Psoas muscle (tissue), 8 donors: Measurements from ENCODE around the gene TCF7L2. TPM values are rescaled to one million over a fixed set of nuclear protein-coding genes. Genes with fewer than 3 reads are reported as not detected.

ENCODE experiments used
- ATAC-seq, 4 donors: fragments of 200-7000 bp; cut with Tn5 transposase; one replicate each; pipeline ENCODE4 v1.9.1; 2020; ENCODE audit warnings: moderate library complexity in 3 of 4, mild to moderate bottlenecking in 2 of 4
- DNase-seq, 2 donors: peaks; one replicate each; pipeline ENCODE4 v3.0.0-alpha.2; 2020
- H3K27ac ChIP-seq: fragments of 200-600 bp; one replicate; pipeline ENCODE4 v1.8.0; 2022
- H3K27me3 ChIP-seq, 3 donors: fragments of 200-600 bp in 1 of 3; one replicate each; pipeline versions ENCODE4 v1.6.1 to v1.8.0; 2013 to 2022; ENCODE audit warnings: low read length in 2 of 3, mild to moderate bottlenecking in 2 of 3, moderate library complexity in 1 of 3; ENCODE audit not compliant: insufficient read depth in 3 of 3
- H3K36me3 ChIP-seq, 2 donors: fragments of 200-600 bp in 1 of 2; one replicate each; pipeline versions ENCODE4 v1.6.1 to v1.8.0; 2013 to 2022; ENCODE audit warnings: low read depth in 1 of 2, mild to moderate bottlenecking in 1 of 2, moderate library complexity in 1 of 2; ENCODE audit not compliant: insufficient read depth in 1 of 2
- H3K4me1 ChIP-seq: fragments of 200-600 bp; one replicate; pipeline ENCODE4 v1.8.0; 2022
- H3K4me3 ChIP-seq: fragments of 200-600 bp; one replicate; pipeline ENCODE4 v1.8.0; 2022; ENCODE audit warnings: mild to moderate bottlenecking
- H3K9me3 ChIP-seq: fragments of 200-600 bp; one replicate; pipeline ENCODE4 v1.8.0; 2022
- WGBS, 3 donors: extraction: QIAGEN DNeasy Blood & Tissue Kit; methylation state at CpG; one replicate each; pipeline versions ENCODE4 v1.1.6 to v1.1.7; 2013; 5-methylcytosine and 5-hydroxymethylcytosine counted together
- intact Hi-C, 2 donors: fragments of 100-400 bp; cut with DNase I; formaldehyde crosslinking; loops; one replicate each; pipeline versions ENCODE4 v1.11.0 to v1.14.2; 2022
- polyA plus RNA-seq, 3 donors: library from polyadenylated mRNA; stranded (reverse); fragments of 200-250 nt; gene quantifications; one replicate each; pipeline ENCODE4 v1.2.3, GENCODE V29; 2013
- total RNA-seq, 4 donors: library from RNA; stranded (reverse); fragmentation: NEBNext Ultra II Directional in 2 of 4; extraction: Animal tissue kit (Norgen Biotek cat#: 25700) in 2 of 4; gene quantifications; one replicate each; pipeline versions ENCODE4 v1.2.1 to v1.2.4, GENCODE V29; 2021 to 2023
- TF ChIP-seq, protein P1 (sequence below): fragments of 200-600 bp; IDR thresholded peaks from one replicate; pipeline ENCODE4 v1.8.0; 2022; ENCODE audit warnings: antibody characterized with exemption
- donor health status: healthy with polysubstance abuse.
- donor health status: DM: no; HTN: no; CAD: no; lungs with moderate emphysema.
- donor health status: Bipolar disorder and iron deficiency.
- donor health status: healthy.
- donor health status: DM: yes; HTN: yes; CAD: no.
- donor health status: DM: no; HTN: no; CAD: no.
- donor health status: DM: no; HTN: no; CAD: no.
- donor health status: DM: yes; HTN: yes; CAD: no.

Gene TCF7L2
- total and polyA plus RNA-seq, 7 donors, result 1.8 to 8.5 (median 4.3) TPM

DNA sequence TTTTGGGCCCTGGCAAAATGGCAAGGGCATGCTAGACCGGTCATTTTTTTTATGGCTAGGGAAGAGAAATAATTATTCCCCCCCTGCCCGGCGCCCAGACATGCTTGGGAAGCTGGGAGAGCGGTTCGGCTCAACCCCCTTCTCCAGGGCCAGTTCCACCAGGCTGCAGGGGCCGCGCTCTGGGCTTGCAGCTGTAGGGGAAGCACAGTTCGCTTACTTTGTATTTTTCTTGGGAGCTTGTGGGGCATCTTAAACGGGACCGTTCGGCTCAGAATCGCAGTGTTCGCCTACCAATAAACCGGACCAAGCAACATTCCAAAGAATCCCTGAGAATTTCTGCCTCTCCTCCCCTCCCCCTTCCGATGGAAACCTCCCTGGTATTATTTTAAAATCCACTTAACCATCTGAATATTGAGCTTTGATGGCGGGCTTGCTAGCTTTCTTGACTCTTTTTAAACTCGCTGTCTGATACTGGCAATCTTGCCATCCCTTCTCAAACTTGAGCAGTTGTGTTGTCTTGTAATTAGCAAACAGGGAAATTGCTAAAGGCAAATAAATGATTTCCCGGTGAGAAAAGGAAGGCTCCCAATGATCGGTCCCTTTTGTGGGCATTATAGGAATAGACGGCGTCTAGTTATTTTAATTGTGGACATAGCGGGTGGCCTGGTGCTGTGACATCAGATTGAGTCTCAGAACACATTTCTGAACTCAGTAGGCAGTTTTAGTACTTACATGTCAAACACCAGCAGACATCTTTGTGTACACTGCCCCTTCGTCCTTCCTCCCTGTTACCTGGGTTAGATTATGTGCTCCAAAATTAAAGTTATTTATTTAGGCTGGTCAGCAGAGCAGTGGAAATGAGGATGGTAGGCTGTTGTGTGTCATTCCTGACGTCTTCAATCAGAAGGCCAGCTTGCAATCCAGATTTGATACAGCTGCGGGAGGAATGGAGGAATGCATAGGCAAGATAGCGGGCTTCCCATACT is 3.4 kb downstream of the TCF7L2 start:
- no peaks in the 10 kb centered on the region for H3K9me3 ChIP-seq
- peak in 2 of 4 donors; percentile 29 to 31 for ATAC-seq
- peak overlapping the region; percentile 80 for H3K4me3 ChIP-seq
- 17 to 32% (median 21%) methylated on average over 26 of the region's 26 CpGs for WGBS, 3 donors
- no peaks in the 10 kb centered on the region for H3K27me3 ChIP-seq
- peaks cover 40% of the 10 kb centered on the region for H3K4me1 ChIP-seq
- H3K36me3 ChIP-seq, result no peaks in the 10 kb centered on the region
- DNase-seq, result peak; percentile 30 to 60
- intact Hi-C loops, result loop anchor here (5.0 to 10.0 kb wide), 5 partner anchors 44 to 174 kb away; no protein-coding TSS in a partner anchor
- H3K27ac ChIP-seq, result peak overlapping the region; percentile 90
- TF ChIP-seq, protein P1, sequence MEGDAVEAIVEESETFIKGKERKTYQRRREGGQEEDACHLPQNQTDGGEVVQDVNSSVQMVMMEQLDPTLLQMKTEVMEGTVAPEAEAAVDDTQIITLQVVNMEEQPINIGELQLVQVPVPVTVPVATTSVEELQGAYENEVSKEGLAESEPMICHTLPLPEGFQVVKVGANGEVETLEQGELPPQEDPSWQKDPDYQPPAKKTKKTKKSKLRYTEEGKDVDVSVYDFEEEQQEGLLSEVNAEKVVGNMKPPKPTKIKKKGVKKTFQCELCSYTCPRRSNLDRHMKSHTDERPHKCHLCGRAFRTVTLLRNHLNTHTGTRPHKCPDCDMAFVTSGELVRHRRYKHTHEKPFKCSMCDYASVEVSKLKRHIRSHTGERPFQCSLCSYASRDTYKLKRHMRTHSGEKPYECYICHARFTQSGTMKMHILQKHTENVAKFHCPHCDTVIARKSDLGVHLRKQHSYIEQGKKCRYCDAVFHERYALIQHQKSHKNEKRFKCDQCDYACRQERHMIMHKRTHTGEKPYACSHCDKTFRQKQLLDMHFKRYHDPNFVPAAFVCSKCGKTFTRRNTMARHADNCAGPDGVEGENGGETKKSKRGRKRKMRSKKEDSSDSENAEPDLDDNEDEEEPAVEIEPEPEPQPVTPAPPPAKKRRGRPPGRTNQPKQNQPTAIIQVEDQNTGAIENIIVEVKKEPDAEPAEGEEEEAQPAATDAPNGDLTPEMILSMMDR, result no peak

DNA sequence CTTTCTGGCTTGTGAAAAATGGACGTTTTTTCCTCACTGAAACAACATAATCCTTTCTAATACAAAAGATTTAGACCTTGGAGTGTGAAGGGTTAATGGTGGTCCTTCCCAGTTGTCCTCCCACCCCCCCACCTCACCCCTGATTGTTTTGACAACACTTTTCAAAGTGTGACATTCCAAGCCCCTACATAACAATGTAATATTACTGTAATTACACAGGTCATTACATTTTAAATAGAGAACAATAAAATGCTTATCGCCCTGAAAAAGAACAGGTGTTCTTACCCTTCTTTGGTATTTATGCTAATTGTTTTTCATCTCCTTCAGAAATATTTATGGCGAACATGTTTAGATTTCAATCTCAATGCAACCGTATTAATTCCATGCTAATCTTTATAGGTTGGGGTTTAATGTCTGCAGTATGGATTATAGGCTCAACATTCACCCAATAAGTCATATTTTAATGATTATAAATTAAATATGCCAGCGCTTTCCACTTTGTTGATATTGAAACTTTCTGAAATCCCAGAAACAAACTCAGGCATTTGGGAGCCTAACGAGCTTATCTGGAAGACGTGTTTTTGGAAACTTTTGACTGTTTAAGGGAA is 5.0 kb downstream of the TCF7L2 start:
- TF ChIP-seq, protein P1, result no peak
- no peaks in the 10 kb centered on the region for H3K27me3 ChIP-seq
- intact Hi-C loops, result loop anchor here (5.0 to 10.0 kb wide), 5 partner anchors 42 to 172 kb away; no protein-coding TSS in a partner anchor
- H3K9me3 ChIP-seq, result no peaks in the 10 kb centered on the region
- peak overlapping the region; percentile 80 for H3K4me3 ChIP-seq
- no peaks in the 10 kb centered on the region for H3K36me3 ChIP-seq
- no peak for ATAC-seq
- peaks cover 42% of the 10 kb centered on the region for H3K4me1 ChIP-seq
- 34 to 52% (median 37%) methylated on average over 7 of the region's 7 CpGs for WGBS, 3 donors
- H3K27ac ChIP-seq, result peak overlapping the region; percentile 57
- no peak for DNase-seq

DNA sequence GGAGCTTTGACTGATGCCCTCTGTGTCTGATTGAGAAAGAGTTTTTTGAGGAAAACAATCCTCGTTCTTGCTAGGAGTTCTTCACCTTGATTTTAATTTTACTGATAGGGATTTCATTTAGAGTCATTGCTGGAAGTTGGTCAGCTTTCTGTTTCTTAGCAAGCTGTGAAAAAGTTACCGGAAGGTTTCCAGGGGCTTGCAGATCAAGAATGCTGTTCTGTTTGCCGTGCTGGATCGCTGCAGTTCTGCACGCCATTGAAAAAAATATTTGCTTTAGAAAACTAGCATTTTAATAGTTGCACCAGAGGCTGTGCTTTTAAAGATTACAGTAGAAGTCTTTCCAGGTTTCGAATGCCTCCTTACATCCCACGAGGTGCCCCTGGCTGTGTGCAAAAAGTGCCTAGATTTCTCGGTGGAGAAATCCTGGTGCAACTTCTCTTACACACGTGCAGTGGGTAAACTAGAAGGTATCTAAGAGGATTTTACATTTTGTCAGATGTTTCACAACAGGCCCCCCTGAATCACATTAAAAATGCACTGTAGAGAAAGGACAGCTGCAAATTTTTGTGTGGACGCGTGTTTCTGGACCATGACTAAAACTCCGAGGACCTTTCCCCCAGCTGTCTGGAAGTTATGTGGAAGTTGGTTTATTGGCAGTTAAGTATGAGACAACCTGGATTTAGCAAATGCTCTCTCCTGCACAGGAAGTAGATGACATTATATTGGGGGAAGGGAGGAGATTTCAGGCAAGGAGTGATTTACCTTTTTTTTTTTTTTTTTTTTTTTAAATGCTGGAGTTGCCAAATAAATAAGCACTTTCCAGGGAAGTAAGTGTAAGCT is 5.8 kb downstream of the TCF7L2 start:
- 3 to 10% (median 3%) methylated on average over 12 of the region's 12 CpGs for WGBS, 3 donors
- Histone ChIP-seq H3K4me3 (peak overlapping the region; percentile 80), H3K9me3 (no peaks in the 10 kb centered on the region), H3K36me3 (no peaks in the 10 kb centered on the region), H3K27ac (peak overlapping the region; percentile 57), H3K4me1 (peaks cover 43% of the 10 kb centered on the region), H3K27me3 (no peaks in the 10 kb centered on the region)
- ATAC-seq (no peak), DNase-seq (no peak)
- intact Hi-C loops, result loop anchor here in 1 of 2 donors (10.0 kb wide), 2 partner anchors 49 to 99 kb away; no protein-coding TSS in a partner anchor
- TF ChIP-seq, protein P1, result no peak

DNA sequence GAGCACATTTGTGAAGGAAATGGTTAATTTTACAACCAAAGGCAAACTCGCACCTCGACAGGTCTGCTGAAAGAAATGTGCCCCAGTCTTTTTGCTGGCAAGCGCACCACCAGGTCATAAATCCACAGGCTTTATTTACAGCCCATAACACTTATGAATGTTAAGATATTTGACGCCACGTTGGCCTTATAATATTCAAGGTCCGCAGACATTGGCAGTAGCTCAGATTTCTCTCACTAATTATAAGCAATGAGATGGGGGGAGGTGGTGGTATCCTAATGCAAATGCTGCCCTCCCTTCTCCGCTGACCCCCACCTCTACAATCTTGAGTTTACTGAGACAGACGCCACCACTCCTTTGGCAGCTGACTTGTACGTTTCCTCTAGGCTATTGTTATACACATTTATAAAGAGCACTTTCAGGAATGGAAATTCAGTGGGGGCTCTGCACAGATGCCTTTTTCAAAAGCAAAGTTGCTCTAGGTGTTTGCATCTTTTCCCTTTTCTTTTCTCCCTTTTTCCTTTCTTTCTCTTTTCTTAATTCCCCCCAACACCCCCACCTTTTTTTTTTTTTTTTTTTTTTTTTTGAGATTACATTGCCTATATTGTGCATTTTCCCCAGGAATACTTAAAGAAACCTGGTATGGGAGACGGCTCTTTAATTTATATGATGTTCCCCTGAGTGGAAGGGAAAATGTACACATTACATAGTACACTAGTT is 6.7 kb downstream of the TCF7L2 start:
- no peak for ATAC-seq
- Histone ChIP-seq H3K9me3 (no peaks in the 10 kb centered on the region), H3K4me1 (peaks cover 43% of the 10 kb centered on the region), H3K36me3 (no peaks in the 10 kb centered on the region), H3K4me3 (peak overlapping the region; percentile 80), H3K27ac (peak overlapping the region; percentile 57), H3K27me3 (no peaks in the 10 kb centered on the region)
- 32 to 48% (median 37%) methylated on average over 10 of the region's 10 CpGs for WGBS, 3 donors
- intact Hi-C loops, result loop anchor here in 1 of 2 donors (10.0 kb wide), 2 partner anchors 48 to 98 kb away; no protein-coding TSS in a partner anchor
- TF ChIP-seq, protein P1, result no peak
- DNase-seq, result no peak
